TTC549 (cell line): ENCODE data around the gene ARID2.

Experiments used
- FAIRE-seq: peaks from 2 replicates; lab custom pipeline; 2012; peaks lifted over from hg19 to GRCh38; lab: Jason Lieb, UNC

Gene ARID2

GRCh38 chr12:45944771-45945170, 215.3 kb downstream of the ARID2 start:
- no peak for FAIRE-seq

- FAIRE-seq, result no peak
Measured at GRCh38 chr12:45946435-45946834, 216.9 kb downstream of the ARID2 start.

GRCh38 chr12:45948546-45948945, 219.0 kb downstream of the ARID2 start:
- FAIRE-seq, result no peak
